HepG2 (cell line): Measurements from ENCODE around the gene TMEM184B. TPM values are rescaled to one million over a fixed set of nuclear protein-coding genes. Genes with fewer than 3 reads are reported as not detected.
A peak's percentile ranks its signal among the peaks of the same experiment; 100 is the strongest.

Experiments
- ATAD3A ChIP-seq: sonication (generic); formaldehyde crosslinking; IDR thresholded peaks from 2 replicates; pipeline ENCODE4 v1.4.0; 2020; ENCODE audit warnings: missing genetic modification reagents
- ATRX ChIP-seq: sonication (generic); formaldehyde crosslinking; IDR thresholded peaks from 2 replicates; pipeline ENCODE4 v1.4.0; 2020; ENCODE audit warnings: missing genetic modification reagents, borderline replicate concordance
- BORCS8-MEF2B ChIP-seq: sonication (generic); formaldehyde crosslinking; IDR thresholded peaks from 2 replicates; pipeline ENCODE4 v1.8.0; 2022; ENCODE audit warnings: mild to moderate bottlenecking, missing genetic modification reagents
- CEBPG ChIP-seq: IDR thresholded peaks from 2 replicates; pipeline ENCODE4 v1.6.1; 2016
- FOXA1 ChIP-seq, 2 experiments: fragments of 450-650 bp in 1 of 2; sonication (generic) in 1 of 2; formaldehyde crosslinking in 1 of 2; IDR thresholded peaks; 2 replicates each; pipeline versions ENCODE4 v1.4.0 to v1.6.1; 2016 to 2020; ENCODE audit warnings: missing genetic modification reagents in 1 of 2
- ISX ChIP-seq: sonication (generic); formaldehyde crosslinking; conservative IDR thresholded peaks from 2 replicates; pipeline ENCODE4 v1.5.0; 2020; ENCODE audit warnings: missing genetic modification reagents
- PITX1 ChIP-seq: sonication (generic); formaldehyde crosslinking; IDR thresholded peaks from 2 replicates; pipeline ENCODE4 v1.5.1; 2020; ENCODE audit warnings: mild to moderate bottlenecking, missing genetic modification reagents
- PRMT3 ChIP-seq: sonication (generic); formaldehyde crosslinking; IDR thresholded peaks from 2 replicates; pipeline ENCODE4 v1.8.1; 2022; ENCODE audit warnings: low read depth, mild to moderate bottlenecking, moderate library complexity, missing genetic modification reagents, borderline replicate concordance
- SMARCC2 ChIP-seq: fragments of 450-650 bp; IDR thresholded peaks from 2 replicates; pipeline ENCODE4 v1.6.1; 2017; ENCODE audit warnings: antibody characterized with exemption, mild to moderate bottlenecking
- ZNF382 ChIP-seq: sonication (generic); formaldehyde crosslinking; IDR thresholded peaks from 2 replicates; pipeline ENCODE4 v1.5.0; 2020; ENCODE audit warnings: missing genetic modification reagents, mild to moderate bottlenecking, borderline replicate concordance
- ZNF678 ChIP-seq: sonication (generic); formaldehyde crosslinking; IDR thresholded peaks from 2 replicates; pipeline ENCODE4 v1.4.0; 2020; ENCODE audit warnings: mild to moderate bottlenecking, missing genetic modification reagents
- ZNF768 ChIP-seq: sonication (generic); formaldehyde crosslinking; IDR thresholded peaks from 2 replicates; pipeline ENCODE4 v1.4.0; 2020; ENCODE audit warnings: missing genetic modification reagents
- ZSCAN21 ChIP-seq: sonication (generic); formaldehyde crosslinking; IDR thresholded peaks from 2 replicates; pipeline ENCODE4 v1.8.0; 2022; ENCODE audit warnings: mild to moderate bottlenecking, missing genetic modification reagents, moderate library complexity, borderline replicate concordance
- polyA plus RNA-seq, 8 experiments: library from polyadenylated mRNA; depleted of rRNA in 3 of 8; stranded (reverse) in 7 of 8; unstranded in 1 of 8; fragments of >200 nt; fragmentation: Illumina TruSeq in 4 of 8; extraction: Trizol in 4 of 8; gene quantifications; 2 replicates each; pipeline versions ENCODE4 v1.2.1 to v1.2.3, GENCODE V29; 2011 to 2016; ENCODE audit warnings: low read depth in 4 of 8, missing spikeins in 1 of 8, mixed read lengths in 1 of 8; ENCODE audit not compliant: insufficient read depth in 1 of 8
- total RNA-seq, 5 experiments: library from RNA; depleted of rRNA; stranded (reverse); fragments of >200 nt; fragmentation: Illumina TruSeq; extraction: Trizol; gene quantifications; 2 replicates each; pipeline ENCODE4 v1.2.3, GENCODE V29; 2016; ENCODE audit warnings: low read depth in 1 of 5
- TF ChIP-seq, protein P1 (sequence below): sonication (generic); formaldehyde crosslinking; IDR thresholded peaks from 2 replicates; pipeline ENCODE4 v1.4.0; 2020; ENCODE audit warnings: missing genetic modification reagents, borderline replicate concordance
- TF ChIP-seq, protein P2 (sequence below): sonication (generic); formaldehyde crosslinking; IDR thresholded peaks from 2 replicates; pipeline ENCODE4 v1.4.0; 2020; ENCODE audit warnings: mild to moderate bottlenecking, missing genetic modification reagents
- TF ChIP-seq, protein P3 (sequence below): sonication (generic); formaldehyde crosslinking; IDR thresholded peaks from 2 replicates; pipeline ENCODE4 v1.4.0; 2020; ENCODE audit warnings: missing genetic modification reagents
- TF ChIP-seq, protein P4 (sequence below): sonication (generic); formaldehyde crosslinking; IDR thresholded peaks from 2 replicates; pipeline ENCODE4 v1.5.0; 2020; ENCODE audit warnings: mild to moderate bottlenecking, missing genetic modification reagents

TMEM184B gene
- total and polyA plus RNA-seq, 2 of the 13 experiments (the other 11 are each of a cell fraction or from before 2014, with no cell fraction given), result 15.9 to 16.0 TPM

GRCh38 chr22:38202437-38203089 lies 70.2 kb downstream of the TMEM184B start (continued):
- TF ChIP-seq ZNF382 (CRISPR knock-in tag) (no peak), SMARCC2 (no peak), BORCS8-MEF2B (CRISPR knock-in tag) (0 out of 2 replicates have a peak, but pooled peaks have one; percentile 24), PRMT3 (CRISPR knock-in tag) (no peak), ISX (CRISPR knock-in tag) (no peak), ZNF768 (CRISPR knock-in tag) (no peak), PITX1 (CRISPR knock-in tag) (no peak), ATRX (CRISPR knock-in tag) (no peak), ATAD3A (no peak), ZSCAN21 (CRISPR knock-in tag) (peak; percentile 47; the same call in 1 of the 2 replicates), CEBPG (CRISPR knock-in tag) (no peak), ZNF678 (CRISPR knock-in tag) (0 out of 2 replicates have a peak, but pooled peaks have one; percentile 5), FOXA1 (IDR thresholded peaks at IDR 0.05) (no peak), FOXA1 (CRISPR knock-in tag; IDR thresholded peaks at IDR 0.05) (peak; percentile 60; the same call in 1 of the 2 replicates)
- TF ChIP-seq, protein P1, sequence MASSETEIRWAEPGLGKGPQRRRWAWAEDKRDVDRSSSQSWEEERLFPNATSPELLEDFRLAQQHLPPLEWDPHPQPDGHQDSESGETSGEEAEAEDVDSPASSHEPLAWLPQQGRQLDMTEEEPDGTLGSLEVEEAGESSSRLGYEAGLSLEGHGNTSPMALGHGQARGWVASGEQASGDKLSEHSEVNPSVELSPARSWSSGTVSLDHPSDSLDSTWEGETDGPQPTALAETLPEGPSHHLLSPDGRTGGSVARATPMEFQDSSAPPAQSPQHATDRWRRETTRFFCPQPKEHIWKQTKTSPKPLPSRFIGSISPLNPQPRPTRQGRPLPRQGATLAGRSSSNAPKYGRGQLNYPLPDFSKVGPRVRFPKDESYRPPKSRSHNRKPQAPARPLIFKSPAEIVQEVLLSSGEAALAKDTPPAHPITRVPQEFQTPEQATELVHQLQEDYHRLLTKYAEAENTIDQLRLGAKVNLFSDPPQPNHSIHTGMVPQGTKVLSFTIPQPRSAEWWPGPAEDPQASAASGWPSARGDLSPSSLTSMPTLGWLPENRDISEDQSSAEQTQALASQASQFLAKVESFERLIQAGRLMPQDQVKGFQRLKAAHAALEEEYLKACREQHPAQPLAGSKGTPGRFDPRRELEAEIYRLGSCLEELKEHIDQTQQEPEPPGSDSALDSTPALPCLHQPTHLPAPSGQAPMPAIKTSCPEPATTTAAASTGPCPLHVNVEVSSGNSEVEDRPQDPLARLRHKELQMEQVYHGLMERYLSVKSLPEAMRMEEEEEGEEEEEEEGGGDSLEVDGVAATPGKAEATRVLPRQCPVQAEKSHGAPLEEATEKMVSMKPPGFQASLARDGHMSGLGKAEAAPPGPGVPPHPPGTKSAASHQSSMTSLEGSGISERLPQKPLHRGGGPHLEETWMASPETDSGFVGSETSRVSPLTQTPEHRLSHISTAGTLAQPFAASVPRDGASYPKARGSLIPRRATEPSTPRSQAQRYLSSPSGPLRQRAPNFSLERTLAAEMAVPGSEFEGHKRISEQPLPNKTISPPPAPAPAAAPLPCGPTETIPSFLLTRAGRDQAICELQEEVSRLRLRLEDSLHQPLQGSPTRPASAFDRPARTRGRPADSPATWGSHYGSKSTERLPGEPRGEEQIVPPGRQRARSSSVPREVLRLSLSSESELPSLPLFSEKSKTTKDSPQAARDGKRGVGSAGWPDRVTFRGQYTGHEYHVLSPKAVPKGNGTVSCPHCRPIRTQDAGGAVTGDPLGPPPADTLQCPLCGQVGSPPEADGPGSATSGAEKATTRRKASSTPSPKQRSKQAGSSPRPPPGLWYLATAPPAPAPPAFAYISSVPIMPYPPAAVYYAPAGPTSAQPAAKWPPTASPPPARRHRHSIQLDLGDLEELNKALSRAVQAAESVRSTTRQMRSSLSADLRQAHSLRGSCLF (CRISPR knock-in tag), result no peak
- TF ChIP-seq, protein P2, sequence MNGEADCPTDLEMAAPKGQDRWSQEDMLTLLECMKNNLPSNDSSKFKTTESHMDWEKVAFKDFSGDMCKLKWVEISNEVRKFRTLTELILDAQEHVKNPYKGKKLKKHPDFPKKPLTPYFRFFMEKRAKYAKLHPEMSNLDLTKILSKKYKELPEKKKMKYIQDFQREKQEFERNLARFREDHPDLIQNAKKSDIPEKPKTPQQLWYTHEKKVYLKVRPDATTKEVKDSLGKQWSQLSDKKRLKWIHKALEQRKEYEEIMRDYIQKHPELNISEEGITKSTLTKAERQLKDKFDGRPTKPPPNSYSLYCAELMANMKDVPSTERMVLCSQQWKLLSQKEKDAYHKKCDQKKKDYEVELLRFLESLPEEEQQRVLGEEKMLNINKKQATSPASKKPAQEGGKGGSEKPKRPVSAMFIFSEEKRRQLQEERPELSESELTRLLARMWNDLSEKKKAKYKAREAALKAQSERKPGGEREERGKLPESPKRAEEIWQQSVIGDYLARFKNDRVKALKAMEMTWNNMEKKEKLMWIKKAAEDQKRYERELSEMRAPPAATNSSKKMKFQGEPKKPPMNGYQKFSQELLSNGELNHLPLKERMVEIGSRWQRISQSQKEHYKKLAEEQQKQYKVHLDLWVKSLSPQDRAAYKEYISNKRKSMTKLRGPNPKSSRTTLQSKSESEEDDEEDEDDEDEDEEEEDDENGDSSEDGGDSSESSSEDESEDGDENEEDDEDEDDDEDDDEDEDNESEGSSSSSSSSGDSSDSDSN, result peak; percentile 50; the same call in 1 of the 2 replicates
- TF ChIP-seq, protein P3, sequence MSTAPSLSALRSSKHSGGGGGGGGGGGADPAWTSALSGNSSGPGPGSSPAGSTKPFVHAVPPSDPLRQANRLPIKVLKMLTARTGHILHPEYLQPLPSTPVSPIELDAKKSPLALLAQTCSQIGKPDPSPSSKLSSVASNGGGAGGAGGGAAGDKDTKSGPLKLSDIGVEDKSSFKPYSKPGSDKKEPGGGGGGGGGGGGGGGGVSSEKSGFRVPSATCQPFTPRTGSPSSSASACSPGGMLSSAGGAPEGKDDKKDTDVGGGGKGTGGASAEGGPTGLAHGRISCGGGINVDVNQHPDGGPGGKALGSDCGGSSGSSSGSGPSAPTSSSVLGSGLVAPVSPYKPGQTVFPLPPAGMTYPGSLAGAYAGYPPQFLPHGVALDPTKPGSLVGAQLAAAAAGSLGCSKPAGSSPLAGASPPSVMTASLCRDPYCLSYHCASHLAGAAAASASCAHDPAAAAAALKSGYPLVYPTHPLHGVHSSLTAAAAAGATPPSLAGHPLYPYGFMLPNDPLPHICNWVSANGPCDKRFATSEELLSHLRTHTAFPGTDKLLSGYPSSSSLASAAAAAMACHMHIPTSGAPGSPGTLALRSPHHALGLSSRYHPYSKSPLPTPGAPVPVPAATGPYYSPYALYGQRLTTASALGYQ (CRISPR knock-in tag), result peak; percentile 12; the same call in 1 of the 2 replicates
- TF ChIP-seq, protein P4, sequence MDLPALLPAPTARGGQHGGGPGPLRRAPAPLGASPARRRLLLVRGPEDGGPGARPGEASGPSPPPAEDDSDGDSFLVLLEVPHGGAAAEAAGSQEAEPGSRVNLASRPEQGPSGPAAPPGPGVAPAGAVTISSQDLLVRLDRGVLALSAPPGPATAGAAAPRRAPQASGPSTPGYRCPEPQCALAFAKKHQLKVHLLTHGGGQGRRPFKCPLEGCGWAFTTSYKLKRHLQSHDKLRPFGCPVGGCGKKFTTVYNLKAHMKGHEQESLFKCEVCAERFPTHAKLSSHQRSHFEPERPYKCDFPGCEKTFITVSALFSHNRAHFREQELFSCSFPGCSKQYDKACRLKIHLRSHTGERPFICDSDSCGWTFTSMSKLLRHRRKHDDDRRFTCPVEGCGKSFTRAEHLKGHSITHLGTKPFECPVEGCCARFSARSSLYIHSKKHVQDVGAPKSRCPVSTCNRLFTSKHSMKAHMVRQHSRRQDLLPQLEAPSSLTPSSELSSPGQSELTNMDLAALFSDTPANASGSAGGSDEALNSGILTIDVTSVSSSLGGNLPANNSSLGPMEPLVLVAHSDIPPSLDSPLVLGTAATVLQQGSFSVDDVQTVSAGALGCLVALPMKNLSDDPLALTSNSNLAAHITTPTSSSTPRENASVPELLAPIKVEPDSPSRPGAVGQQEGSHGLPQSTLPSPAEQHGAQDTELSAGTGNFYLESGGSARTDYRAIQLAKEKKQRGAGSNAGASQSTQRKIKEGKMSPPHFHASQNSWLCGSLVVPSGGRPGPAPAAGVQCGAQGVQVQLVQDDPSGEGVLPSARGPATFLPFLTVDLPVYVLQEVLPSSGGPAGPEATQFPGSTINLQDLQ (CRISPR knock-in tag), result no peak
